Hematopoietic multipotent progenitor cell treated with erythropoietin and hydrocortisone succinate and interleukin-3 and kit ligand, for 8 days (in vitro differentiated cells): ENCODE data around the gene SSTR5.

ENCODE experiments used
- DNase-seq: peaks from one replicate; pipeline ENCODE4 v3.0.0-alpha.2; 2015

SSTR5 gene

DNA sequence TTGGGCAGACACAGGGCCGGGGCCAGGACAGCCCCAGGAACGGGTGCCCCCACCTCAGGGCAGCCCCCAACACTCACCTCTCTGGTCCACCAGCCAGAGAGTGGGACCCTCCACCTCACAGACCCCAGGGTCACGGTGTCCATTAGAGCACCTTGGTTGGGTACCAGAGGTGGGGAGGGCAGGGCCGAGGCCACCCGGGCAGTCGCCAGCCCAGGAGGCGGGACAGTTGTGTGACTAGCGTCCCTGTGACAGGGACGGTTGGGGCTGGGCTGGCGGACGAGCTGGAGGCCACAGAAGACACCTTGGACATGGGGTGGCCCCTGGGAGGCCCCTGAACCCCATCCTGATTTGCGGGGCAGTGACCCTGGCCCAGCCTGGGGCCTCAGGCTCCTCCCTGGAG lies 35.2 kb downstream of the SSTR5 start:
- DNase-seq = no peak

- DNase-seq = no peak
Observed at GRCh38 chr16:1108299-1109252, 36.0 kb downstream of the SSTR5 start.

- DNase-seq = no peak
Observed at GRCh38 chr16:1109648-1110047, 37.1 kb downstream of the SSTR5 start.

- DNase-seq = no peak
Observed at GRCh38 chr16:1112506-1113184, 40.1 kb downstream of the SSTR5 start.

DNA sequence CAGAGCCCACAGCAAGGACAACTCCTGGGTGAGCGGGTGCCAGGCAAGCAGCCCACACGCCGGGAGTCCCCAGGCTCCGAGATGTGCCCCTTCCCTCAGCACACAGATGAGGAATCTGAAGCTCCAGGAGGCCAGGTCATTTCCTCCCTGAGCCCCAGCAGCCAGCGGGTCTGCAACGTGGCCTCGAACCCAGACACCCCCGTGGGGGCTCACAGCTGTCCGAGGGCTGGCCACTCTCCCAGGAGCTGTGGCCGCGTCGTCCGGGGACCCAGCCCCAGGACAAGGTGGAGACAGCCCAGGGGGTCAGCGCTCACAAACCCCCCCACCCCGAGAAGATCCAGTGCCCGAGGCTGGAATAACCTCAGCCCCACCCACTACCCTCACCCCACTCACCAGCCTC lies 40.9 kb downstream of the SSTR5 start:
- no peak for DNase-seq

- no peak for DNase-seq
Observed at GRCh38 chr16:1113889-1114526, 41.5 kb downstream of the SSTR5 start.

GRCh38 chr16:1116693-1117077 lies 44.1 kb downstream of the SSTR5 start:
- no peak for DNase-seq

DNA sequence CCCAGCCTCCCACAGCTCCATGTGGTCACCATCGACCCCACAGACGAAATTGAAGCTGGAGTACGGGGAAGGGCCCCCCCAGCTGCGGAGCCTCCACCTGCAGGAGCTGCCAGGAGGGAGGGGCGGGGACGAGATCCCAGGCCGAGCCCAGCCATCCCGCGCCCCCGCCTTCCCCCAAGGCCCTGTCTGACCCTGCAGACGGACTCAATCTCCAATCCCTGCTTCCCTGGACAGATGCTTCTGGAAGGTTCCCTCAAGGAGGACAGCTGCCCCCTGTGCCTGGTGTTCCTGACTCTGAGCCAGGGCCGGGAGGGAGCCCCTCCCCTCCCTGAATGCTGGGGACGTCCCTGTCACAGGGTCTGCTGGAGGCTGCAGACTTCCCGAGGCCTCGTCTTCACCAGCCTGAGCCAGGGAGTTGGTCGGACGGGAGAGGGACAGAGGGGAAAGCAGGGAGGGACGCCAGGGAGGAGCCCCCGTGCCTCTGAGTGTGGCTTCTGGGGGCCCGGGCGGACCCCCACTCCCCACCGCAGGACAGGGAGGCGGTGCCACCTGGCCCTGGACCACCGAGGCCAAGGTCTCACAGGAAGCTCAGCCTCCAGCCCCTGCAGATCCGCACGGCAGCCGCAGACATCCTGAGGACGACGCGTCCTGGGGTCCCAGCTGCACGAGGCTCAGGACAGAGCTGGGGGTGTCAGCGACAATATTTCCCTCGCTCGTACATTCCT lies 44.8 kb downstream of the SSTR5 start:
- no peak for DNase-seq

- DNase-seq = no peak
Observed at GRCh38 chr16:1117926-1118325, 45.4 kb downstream of the SSTR5 start.

- no peak for DNase-seq
Observed at GRCh38 chr16:1119129-1119528, 46.6 kb downstream of the SSTR5 start.

DNA sequence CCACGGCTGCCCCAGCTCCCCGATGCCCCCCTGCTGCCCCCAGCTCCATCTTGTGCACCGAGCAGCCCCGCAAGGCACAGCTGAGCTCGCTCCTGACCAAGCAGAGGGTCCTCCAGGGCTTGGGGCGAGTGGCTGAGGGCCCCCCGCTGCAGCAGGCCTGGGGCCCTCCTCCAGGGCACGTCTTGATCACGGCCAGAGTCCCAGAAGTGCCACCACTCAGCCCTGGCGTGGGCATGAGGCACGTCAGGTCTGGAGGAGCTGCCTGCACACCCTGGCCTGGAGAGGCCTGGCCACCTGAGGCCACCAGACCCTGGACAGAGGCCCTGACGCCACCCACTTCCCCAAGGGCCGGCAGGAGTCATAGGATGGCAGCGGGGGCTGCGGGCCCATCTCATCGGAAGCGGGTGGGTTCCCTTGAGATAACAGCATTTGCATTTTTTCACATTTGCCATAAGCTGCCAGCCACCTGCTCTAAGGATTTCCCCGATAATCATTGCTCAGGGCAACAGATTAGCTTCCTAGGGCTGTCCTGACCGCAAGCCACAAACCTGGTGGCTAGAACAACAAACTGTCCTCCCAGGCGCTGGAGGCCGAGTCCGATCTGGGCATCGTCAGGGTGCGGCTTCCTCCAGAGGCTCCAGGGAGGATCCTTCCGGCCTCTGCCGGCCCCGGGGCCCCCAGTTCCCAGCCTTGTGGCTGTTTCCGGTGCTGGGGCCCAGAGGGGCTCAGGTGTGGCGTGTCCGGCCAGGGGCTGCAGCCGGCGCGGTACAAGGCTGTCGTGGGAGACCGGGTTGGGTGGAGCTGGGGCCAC lies 47.4 kb downstream of the SSTR5 start:
- DNase-seq = no peak

DNA sequence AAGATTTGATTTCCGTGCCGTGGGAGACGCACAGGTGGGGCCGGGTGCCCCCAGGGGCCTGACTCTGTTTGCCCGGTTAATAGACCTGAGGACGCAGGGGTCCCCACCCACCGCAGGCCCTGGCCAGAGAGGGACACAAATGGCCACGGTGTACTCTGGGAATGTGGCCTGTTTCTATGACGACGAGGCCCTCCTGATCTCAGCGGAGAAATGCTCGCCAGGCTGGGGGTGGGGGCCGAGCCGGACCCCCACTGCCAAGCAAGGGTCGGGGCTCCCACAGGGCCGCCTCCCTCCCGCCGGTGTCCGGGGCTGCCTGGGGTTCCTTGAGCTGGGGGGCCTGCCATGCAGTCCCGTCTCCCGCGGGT lies 48.0 kb downstream of the SSTR5 start:
- no peak for DNase-seq

GRCh38 chr16:1121009-1121408 lies 48.5 kb downstream of the SSTR5 start:
- DNase-seq = no peak

GRCh38 chr16:1121601-1122397 lies 49.3 kb downstream of the SSTR5 start:
- no peak for DNase-seq

DNA sequence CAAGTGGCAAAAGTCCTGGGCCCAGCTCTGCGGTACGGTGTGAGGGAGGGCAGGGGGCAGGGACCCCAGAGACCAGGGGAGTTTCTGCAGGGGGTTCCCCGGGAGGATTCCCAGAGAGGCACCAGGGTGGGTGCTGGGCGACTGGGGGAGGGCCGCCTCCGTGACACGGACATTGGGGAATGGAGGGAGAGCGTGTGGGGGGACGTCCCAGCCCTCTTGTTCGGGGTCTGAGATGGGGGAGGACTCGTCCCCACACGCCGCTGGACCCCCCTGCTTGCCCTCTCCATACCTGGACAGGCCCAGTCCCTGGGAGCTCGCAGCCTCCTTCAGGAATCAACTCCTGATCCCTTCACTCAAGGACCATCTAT lies 49.8 kb downstream of the SSTR5 start:
- DNase-seq = no peak

DNA sequence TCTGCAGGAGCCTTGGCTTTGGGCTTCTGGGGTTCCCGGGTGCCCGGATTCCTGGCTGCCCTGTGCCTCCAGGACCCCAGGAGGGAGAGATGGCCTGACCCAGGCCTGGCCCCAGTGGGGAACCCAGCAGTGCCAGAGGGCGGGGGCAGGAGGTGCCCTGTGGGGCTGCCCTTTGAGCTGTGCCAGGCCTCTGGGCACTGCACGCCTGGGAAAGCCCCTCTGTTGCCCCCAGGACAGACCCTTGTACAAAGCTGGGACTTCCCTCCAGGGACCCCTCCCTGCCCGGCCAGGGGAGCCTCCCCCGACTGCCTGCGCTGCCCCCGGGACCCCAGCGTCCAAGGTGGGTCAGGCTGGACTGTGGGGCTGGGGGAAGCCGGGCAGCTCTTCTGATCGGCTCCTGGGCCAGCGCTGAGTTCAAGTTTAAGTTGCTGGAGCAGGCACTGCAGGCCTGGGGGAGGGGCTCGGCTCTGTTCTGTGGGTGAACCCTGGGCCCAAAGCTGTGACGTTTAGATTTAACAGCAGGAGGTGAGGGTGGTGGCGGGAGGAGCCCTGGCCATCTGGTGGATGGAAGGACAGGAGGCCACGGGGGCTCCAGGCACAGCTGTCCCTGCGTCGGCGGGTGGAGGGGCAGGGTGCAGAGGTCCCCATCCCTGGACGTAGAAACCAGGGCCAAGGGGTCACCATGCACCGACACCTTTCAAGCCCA lies 51.1 kb downstream of the SSTR5 start:
- DNase-seq = no peak

GRCh38 chr16:1124291-1124690 lies 51.7 kb downstream of the SSTR5 start:
- no peak for DNase-seq

GRCh38 chr16:1124795-1125194 lies 52.2 kb downstream of the SSTR5 start:
- DNase-seq = no peak

DNA sequence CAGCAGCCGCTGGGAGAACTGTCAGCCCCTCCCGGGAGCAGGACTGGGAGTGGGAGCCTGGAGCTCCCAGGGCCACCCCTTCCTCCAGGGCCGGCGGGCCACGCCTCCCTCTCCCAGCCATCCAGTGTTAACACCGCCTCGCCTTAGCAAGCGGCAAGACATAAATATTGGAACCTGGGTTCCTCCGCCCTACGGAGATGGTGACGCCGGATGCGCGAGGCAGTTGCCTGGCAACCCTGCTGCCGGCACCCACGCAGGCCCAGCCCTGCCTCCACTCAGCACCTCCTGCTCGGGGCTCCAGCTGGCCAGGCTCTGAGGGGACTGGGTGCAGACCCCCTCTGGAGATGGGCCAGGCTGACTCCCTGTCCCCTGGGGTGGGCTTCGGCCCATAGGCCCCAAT lies 52.9 kb downstream of the SSTR5 start:
- no peak for DNase-seq

DNA sequence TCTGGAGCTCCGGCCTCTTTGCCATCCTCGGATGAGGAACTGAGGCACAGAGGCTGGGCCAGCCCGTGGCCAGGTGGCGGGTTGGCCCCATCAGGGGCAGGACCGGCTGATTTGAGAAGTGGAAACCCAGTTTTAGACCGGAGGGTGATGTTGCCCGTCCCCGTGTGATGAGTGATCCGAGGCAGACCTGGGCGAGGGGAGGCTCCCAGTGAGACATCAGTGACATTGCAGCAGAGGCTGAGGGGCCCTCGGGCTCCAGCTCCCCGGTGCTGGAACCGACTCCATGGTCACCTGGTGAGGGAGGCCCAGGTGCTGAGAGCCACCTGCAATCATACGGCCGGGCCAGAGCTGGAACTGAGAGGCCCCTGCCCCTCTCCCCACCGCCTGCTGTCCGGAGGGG lies 53.5 kb downstream of the SSTR5 start:
- DNase-seq = no peak

- no peak for DNase-seq
Observed at GRCh38 chr16:1126586-1126985, 54.0 kb downstream of the SSTR5 start.
